Stimulated activated CD8-positive, alpha-beta memory T cell treated with anti-CD3 and anti-CD28 coated beads, Interleukin-2, amount 100 ng/mL, for 48 hours (primary cell): Measurements from ENCODE around the gene CD33.
"Not testable (repeated sequence)": the region's sequence is repeated elsewhere in the genome, so short reads cannot be mapped to it uniquely, and the experiment has no call there.

Source experiments
- DNase-seq, 2 donors: peaks; one replicate each; pipeline ENCODE4 v3.0.0-alpha.2; 2020; ENCODE audit warnings: low read depth in 2 of 2

The CD33 gene

GRCh38 chr19:51224898-51225393, at the start of gene CD33:
CD33 (plus strand) TSS chr19:51225080; CDS start chr19:51225119, 39 bp downstream.
- not testable (repeated sequence) for DNase-seq

- DNase-seq, result no peak
Observed at GRCh38 chr19:51179256-51179655, 45.6 kb upstream of the CD33 start.

GRCh38 chr19:51181377-51181912, 43.4 kb upstream of the CD33 start:
- DNase-seq, result no peak

- DNase-seq, result peak in 1 of 2 donors; percentile 13
Observed at GRCh38 chr19:51181913-51182419, 42.9 kb upstream of the CD33 start.

- no peak for DNase-seq
Observed at GRCh38 chr19:51183629-51184028, 41.3 kb upstream of the CD33 start.

- no peak for DNase-seq
Observed at GRCh38 chr19:51185069-51185867, 39.6 kb upstream of the CD33 start.

GRCh38 chr19:51185868-51186215, 39.0 kb upstream of the CD33 start:
- DNase-seq, result no peak

GRCh38 chr19:51186323-51186722, 38.6 kb upstream of the CD33 start:
- no peak for DNase-seq

- no peak for DNase-seq
Observed at GRCh38 chr19:51187395-51188226, 37.3 kb upstream of the CD33 start.

GRCh38 chr19:51188227-51188559, 36.7 kb upstream of the CD33 start:
- no peak for DNase-seq

GRCh38 chr19:51192689-51193088, 32.2 kb upstream of the CD33 start:
- no peak for DNase-seq

GRCh38 chr19:51194527-51195315, 30.2 kb upstream of the CD33 start:
- no peak for DNase-seq

GRCh38 chr19:51195316-51195586, 29.6 kb upstream of the CD33 start:
- no peak for DNase-seq

GRCh38 chr19:51195616-51196015, 29.3 kb upstream of the CD33 start:
- DNase-seq, result no peak

- DNase-seq, result no peak
Observed at GRCh38 chr19:51196181-51196580, 28.7 kb upstream of the CD33 start.

- no peak for DNase-seq
Observed at GRCh38 chr19:51198641-51199040, 26.2 kb upstream of the CD33 start.

GRCh38 chr19:51200071-51200666, 24.7 kb upstream of the CD33 start:
- DNase-seq, result no peak

GRCh38 chr19:51201712-51202111, 23.2 kb upstream of the CD33 start:
- no peak for DNase-seq

GRCh38 chr19:51203916-51204315, 21.0 kb upstream of the CD33 start:
- no peak for DNase-seq

GRCh38 chr19:51204321-51204720, 20.6 kb upstream of the CD33 start:
- no peak for DNase-seq

- no peak for DNase-seq
Observed at GRCh38 chr19:51207747-51208146, 17.1 kb upstream of the CD33 start.
